Fibroblast of villous mesenchyme (primary cell): ENCODE measurements around the gene TMEM150A. TPM values are rescaled to one million over a fixed set of nuclear protein-coding genes. Genes with fewer than 3 reads are reported as not detected.
A peak's percentile ranks its signal among the peaks of the same experiment; 100 is the strongest.

ENCODE experiments used
- DNase-seq: peaks from one replicate; pipeline ENCODE4 v3.0.0-alpha.2; 2010; ENCODE audit warnings: low read depth
- H3K4me3 ChIP-seq: 2 replicates; pipeline ENCODE4 v1.5.1; 2011; ENCODE audit warnings: low read depth, mild to moderate bottlenecking, low read length
- CTCF ChIP-seq: IDR thresholded peaks from 2 replicates; pipeline ENCODE4 v1.5.1; 2012; ENCODE audit warnings: low read depth, mild to moderate bottlenecking, low read length; ENCODE audit not compliant: insufficient read depth
- total RNA-seq: library from RNA; depleted of rRNA; stranded (reverse); fragments of >200 nt; gene quantifications from 2 replicates; pipeline ENCODE4 v1.2.3, GENCODE V29; 2012

TMEM150A gene
- total RNA-seq, 1 donor: 8.6 TPM

GRCh38 chr2:85588236-85588635 is 14.3 kb downstream of the TMEM150A start:
- TF ChIP-seq CTCF: no peak
- no peak overlapping the region for H3K4me3 ChIP-seq
- no peak for DNase-seq

- TF ChIP-seq CTCF: no peak
- peak overlapping the region; percentile 64 for H3K4me3 ChIP-seq
- DNase-seq: peak; percentile 64
Measured at GRCh38 chr2:85585781-85586105, 16.8 kb downstream of the TMEM150A start.

- peak; percentile 55 for DNase-seq
- H3K4me3 ChIP-seq: peak overlapping the region; percentile 64
- TF ChIP-seq CTCF: no peak
Measured at GRCh38 chr2:85584857-85585780, 17.4 kb downstream of the TMEM150A start.

DNA sequence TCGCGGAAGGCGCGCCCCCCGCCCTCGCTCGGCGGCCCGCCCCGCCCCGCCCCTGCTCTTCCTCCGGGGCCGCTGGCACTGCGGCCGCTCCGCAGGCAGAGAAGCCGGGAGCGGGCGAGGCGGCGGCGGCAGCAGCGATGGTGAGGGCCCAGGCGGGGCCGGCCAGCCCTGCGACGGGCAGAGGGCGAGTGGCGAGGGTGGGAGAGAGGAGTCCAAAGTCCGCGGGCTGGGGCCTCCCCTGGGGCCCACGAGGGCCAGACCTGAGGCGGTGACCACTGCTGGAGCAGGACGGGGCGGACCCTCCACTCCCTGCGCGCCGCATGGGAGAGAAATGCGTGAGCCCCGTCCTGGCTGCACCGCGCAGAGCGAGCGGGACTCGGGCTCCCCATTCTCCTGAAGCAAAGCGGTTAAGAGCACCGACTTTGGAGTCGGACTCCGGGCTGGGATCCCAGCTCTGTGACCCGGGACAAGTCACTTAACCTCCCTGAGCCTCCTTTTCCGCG is 18.1 kb downstream of the TMEM150A start, which contains the start of gene VAMP5:
Gene VAMP5 (plus strand): TSS at position 78 of the 503 bp plus-strand sequence. CDS start 60 bp downstream, at position 138.
- DNase-seq: peak; percentile 27
- peak within 1 kb of the TSS; percentile 64 for H3K4me3 ChIP-seq
- TF ChIP-seq CTCF: no peak

- peak overlapping the region; percentile 56 for H3K4me3 ChIP-seq
- peak; percentile 28 for DNase-seq
- TF ChIP-seq CTCF: no peak
Measured at GRCh38 chr2:85583667-85584353, 18.7 kb downstream of the TMEM150A start.

DNA sequence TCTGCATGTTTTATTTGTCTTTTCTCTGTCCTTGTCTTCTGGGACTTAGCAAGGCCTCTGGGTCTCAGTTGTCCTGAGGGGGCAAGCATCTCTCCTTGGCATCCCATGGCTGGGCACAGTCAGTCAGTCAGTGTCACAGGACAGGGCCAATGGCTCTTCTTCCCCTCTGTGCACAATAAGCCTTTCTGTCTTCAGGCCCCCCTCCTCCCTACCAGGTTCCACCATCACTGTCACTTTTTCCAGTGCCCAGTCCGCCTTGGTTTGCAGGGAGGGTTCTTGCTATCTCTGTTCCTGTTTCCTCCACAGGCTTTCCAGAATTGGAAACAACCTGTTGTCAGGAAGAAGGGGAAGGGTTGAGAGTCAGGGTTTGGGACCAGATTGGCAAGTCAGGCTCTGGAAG is 20.0 kb downstream of the TMEM150A start:
- TF ChIP-seq CTCF: no peak
- H3K4me3 ChIP-seq: no peak overlapping the region
- no peak for DNase-seq
